OCI-LY7 (cell line): ENCODE data around the gene CLDN24. TPM values are rescaled to one million over a fixed set of nuclear protein-coding genes. Genes with fewer than 3 reads are reported as not detected.

Experiments used
- BruUV-seq: library from RNA; stranded (reverse); fragments of 400-500 nt; replicated peaks from 2 replicates; lab custom pipeline; 2021; lab: Mats Ljungman, UMichigan
- CTCF ChIA-PET: fragments of 300-600 bp; sonication (Branson Sonifier 250); formaldehyde crosslinking; loops from one replicate; lab custom pipeline; 2022; ENCODE audit warnings: antibody characterized with exemption; ENCODE audit not compliant: unreplicated experiment; lab: Charles Lee
- POLR2A ChIA-PET: fragments of 300-600 bp; sonication (Branson Sonifier 250); formaldehyde crosslinking; loops from one replicate; lab custom pipeline; 2022; ENCODE audit warnings: antibody characterized with exemption; lab: Charles Lee
- DNase-seq: peaks from one replicate; pipeline ENCODE4 v3.0.0-alpha.2; 2015; ENCODE audit warnings: low spot score
- H2AFZ ChIP-seq: fragments of 200-600 bp; sonication (generic), shearing (Covaris generic); 2 replicates; pipeline ENCODE4 v1.6.1; 2014; ENCODE audit warnings: mild to moderate bottlenecking, antibody characterized with exemption, low read length, moderate library complexity
- H3K27ac ChIP-seq: fragments of 200-600 bp; sonication (generic); 2 replicates; pipeline ENCODE4 v1.5.1; 2014; ENCODE audit warnings: mixed run types, low read depth, mild to moderate bottlenecking, moderate library complexity, low read length, inconsistent platforms; ENCODE audit not compliant: poor library complexity, severe bottlenecking
- H3K36me3 ChIP-seq: fragments of 200-600 bp; sonication (generic); 2 replicates; pipeline ENCODE4 v1.6.1; 2014; ENCODE audit warnings: mild to moderate bottlenecking, antibody characterized with exemption, low read length, moderate library complexity, mixed read lengths; ENCODE audit not compliant: insufficient read depth
- H3K4me1 ChIP-seq: fragments of 200-600 bp; sonication (generic); 2 replicates; pipeline ENCODE4 v1.5.1; 2014; ENCODE audit warnings: mild to moderate bottlenecking, low read length; ENCODE audit not compliant: insufficient read depth, poor library complexity, severe bottlenecking
- H3K4me2 ChIP-seq: fragments of 200-600 bp; sonication (generic); 2 replicates; pipeline ENCODE4 v1.6.1; 2014; ENCODE audit warnings: mild to moderate bottlenecking, low read length
- H3K4me3 ChIP-seq: fragments of 200-600 bp; sonication (generic); 2 replicates; pipeline ENCODE4 v1.5.1; 2014; ENCODE audit warnings: mild to moderate bottlenecking, low read depth, low read length; ENCODE audit not compliant: poor library complexity, severe bottlenecking
- H3K79me2 ChIP-seq: fragments of 200-600 bp; sonication (generic); 2 replicates; pipeline ENCODE4 v1.6.1; 2016; ENCODE audit warnings: low read depth, mild to moderate bottlenecking, low read length, moderate library complexity, mixed read lengths; ENCODE audit not compliant: insufficient read depth
- H3K9me2 ChIP-seq: fragments of 200-600 bp; sonication (generic); 2 replicates; pipeline ENCODE4 v1.6.1; 2016; ENCODE audit warnings: mild to moderate bottlenecking, low read length, mixed read lengths; ENCODE audit not compliant: insufficient read depth
- H3K9me3 ChIP-seq: fragments of 200-600 bp; sonication (generic); 2 replicates; pipeline ENCODE4 v1.6.1; 2014; ENCODE audit warnings: mild to moderate bottlenecking, mixed run types, low read length, mixed read lengths
- H4K20me1 ChIP-seq: fragments of 200-600 bp; sonication (generic); 2 replicates; pipeline ENCODE4 v1.6.1; 2014; ENCODE audit warnings: mild to moderate bottlenecking, antibody characterized with exemption, low read length, moderate library complexity, mixed read lengths; ENCODE audit not compliant: insufficient read depth
- CTCF ChIP-seq: fragments of 200-600 bp; sonication (generic); conservative IDR thresholded peaks from 2 replicates; pipeline ENCODE4 v1.5.1; 2014; ENCODE audit warnings: mild to moderate bottlenecking, antibody characterized with exemption, low read length, moderate library complexity, mixed read lengths
- EZH2phosphoT487 ChIP-seq: fragments of 200-600 bp; sonication (generic); IDR thresholded peaks from 2 replicates; pipeline ENCODE4 v1.6.1; 2018; ENCODE audit warnings: low read depth, borderline replicate concordance, mild to moderate bottlenecking, mixed run types, antibody characterized with exemption, low read length, moderate library complexity, mixed read lengths
- intact Hi-C: fragments of 100-400 bp; cut with micrococcal nuclease; formaldehyde crosslinking; loops from one replicate; pipeline ENCODE4 v1.10.0; 2022; ENCODE audit not compliant: unreplicated experiment
- total RNA-seq, 2 experiments: library from RNA; depleted of rRNA in 1 of 2; stranded (reverse); fragments of >200 nt in 1 of 2; shearing (Covaris generic) in 1 of 2; gene quantifications; 2 replicates each; pipeline ENCODE4 v1.2.3, GENCODE V29; 2014 to 2022

Gene CLDN24
- total RNA-seq, 2 experiments from 2014 or later, result not detected

- H3K4me1 ChIP-seq, result no peaks in the 10 kb centered on the region
- no peaks in the 10 kb centered on the region for H3K9me3 ChIP-seq
- CTCF ChIA-PET, result no interaction called here
These were observed 3.6 kb downstream of the CLDN24 start for GRCh38 chr4:183318656-183319055.

GRCh38 chr4:183314806-183315205, 7.4 kb downstream of the CLDN24 start:
- H3K4me1 ChIP-seq, result no peaks in the 10 kb centered on the region
- H3K27ac ChIP-seq, result no peak overlapping the region
- no TSS peak for BruUV-seq
- no peak overlapping the region for H3K4me2 ChIP-seq
- CTCF ChIA-PET, result no interaction called here
- H2AFZ ChIP-seq, result no peak overlapping the region
- no peak for DNase-seq
- no peak overlapping the region for H3K4me3 ChIP-seq
- intact Hi-C loops, result no loop called here
- no peaks in the 10 kb centered on the region for H4K20me1 ChIP-seq
- H3K9me3 ChIP-seq, result no peaks in the 10 kb centered on the region
- no peaks in the 10 kb centered on the region for H3K9me2 ChIP-seq
- POLR2A ChIA-PET, result no interaction called here
- no peak for TF ChIP-seq CTCF
- no peak for TF ChIP-seq EZH2phosphoT487
- H3K36me3 ChIP-seq, result no peaks in the 10 kb centered on the region
- H3K79me2 ChIP-seq, result no peaks in the 10 kb centered on the region

More at GRCh38 chr4:183318656-183319055, 3.6 kb downstream of the CLDN24 start:
- Histone ChIP-seq H3K9me2 (no peaks in the 10 kb centered on the region), H2AFZ (no peak overlapping the region), H3K27ac (no peak overlapping the region), H3K79me2 (no peaks in the 10 kb centered on the region), H3K4me2 (no peak overlapping the region), H3K36me3 (no peaks in the 10 kb centered on the region), H4K20me1 (no peaks in the 10 kb centered on the region), H3K4me3 (no peak overlapping the region)
- POLR2A ChIA-PET, result interaction anchor here (1.2 kb wide), 1 partner anchor 17 kb away, joined by 3 read pairs; no protein-coding TSS in a partner anchor
- no peak for DNase-seq
- TF ChIP-seq CTCF, result no peak
- no peak for TF ChIP-seq EZH2phosphoT487
- no TSS peak for BruUV-seq
- intact Hi-C loops, result no loop called here

GRCh38 chr4:183314336-183314735, 7.9 kb downstream of the CLDN24 start:
- Histone ChIP-seq H2AFZ (no peak overlapping the region), H3K36me3 (no peaks in the 10 kb centered on the region), H4K20me1 (no peaks in the 10 kb centered on the region), H3K9me2 (no peaks in the 10 kb centered on the region), H3K79me2 (no peaks in the 10 kb centered on the region), H3K4me2 (no peak overlapping the region), H3K27ac (no peak overlapping the region), H3K4me1 (no peaks in the 10 kb centered on the region), H3K9me3 (no peaks in the 10 kb centered on the region), H3K4me3 (no peak overlapping the region)
- BruUV-seq, result no TSS peak
- intact Hi-C loops, result no loop called here
- CTCF ChIA-PET, result no interaction called here
- TF ChIP-seq CTCF, result no peak
- TF ChIP-seq EZH2phosphoT487, result no peak
- POLR2A ChIA-PET, result no interaction called here
- no peak for DNase-seq
